Fibroblast of the aortic adventitia (primary cell): ENCODE data around the gene SHLD3. TPM values are rescaled to one million over a fixed set of nuclear protein-coding genes. Genes with fewer than 3 reads are reported as not detected.
"Not testable (repeated sequence)": the region's sequence is repeated elsewhere in the genome, so short reads cannot be mapped to it uniquely, and the experiment has no call there.

Experiments
- DNase-seq: peaks from one replicate; pipeline ENCODE4 v3.0.0-alpha.2; 2010; ENCODE audit warnings: low read depth
- H3K4me3 ChIP-seq: 2 replicates; pipeline ENCODE4 v1.5.1; 2011; ENCODE audit warnings: low read depth, mild to moderate bottlenecking, control low read depth, low read length, moderate library complexity
- small RNA-seq: library from RNA; depleted of rRNA; stranded (forward); fragments of <200 nt; gene quantifications from one replicate; pipeline ENCODE3, GENCODE V24; 2012
- total RNA-seq: library from RNA; depleted of rRNA; stranded (reverse); fragments of >200 nt; gene quantifications from 2 replicates; pipeline ENCODE4 v1.2.3, GENCODE V29; 2012; ENCODE audit warnings: low replicate concordance
- TF ChIP-seq, protein P1 (sequence below): IDR thresholded peaks from 2 replicates; pipeline ENCODE4 v1.5.1; 2011; ENCODE audit warnings: mild to moderate bottlenecking, low read length, control low read depth, inconsistent platforms; ENCODE audit not compliant: insufficient read depth

The SHLD3 gene
- total RNA-seq, 1 donor: 5.3 TPM

- H3K4me3 ChIP-seq: no peak overlapping the region
- DNase-seq: no peak
- TF ChIP-seq, protein P1, sequence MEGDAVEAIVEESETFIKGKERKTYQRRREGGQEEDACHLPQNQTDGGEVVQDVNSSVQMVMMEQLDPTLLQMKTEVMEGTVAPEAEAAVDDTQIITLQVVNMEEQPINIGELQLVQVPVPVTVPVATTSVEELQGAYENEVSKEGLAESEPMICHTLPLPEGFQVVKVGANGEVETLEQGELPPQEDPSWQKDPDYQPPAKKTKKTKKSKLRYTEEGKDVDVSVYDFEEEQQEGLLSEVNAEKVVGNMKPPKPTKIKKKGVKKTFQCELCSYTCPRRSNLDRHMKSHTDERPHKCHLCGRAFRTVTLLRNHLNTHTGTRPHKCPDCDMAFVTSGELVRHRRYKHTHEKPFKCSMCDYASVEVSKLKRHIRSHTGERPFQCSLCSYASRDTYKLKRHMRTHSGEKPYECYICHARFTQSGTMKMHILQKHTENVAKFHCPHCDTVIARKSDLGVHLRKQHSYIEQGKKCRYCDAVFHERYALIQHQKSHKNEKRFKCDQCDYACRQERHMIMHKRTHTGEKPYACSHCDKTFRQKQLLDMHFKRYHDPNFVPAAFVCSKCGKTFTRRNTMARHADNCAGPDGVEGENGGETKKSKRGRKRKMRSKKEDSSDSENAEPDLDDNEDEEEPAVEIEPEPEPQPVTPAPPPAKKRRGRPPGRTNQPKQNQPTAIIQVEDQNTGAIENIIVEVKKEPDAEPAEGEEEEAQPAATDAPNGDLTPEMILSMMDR: no peak
Observed at GRCh38 chr5:65651144-65651543, 26.3 kb downstream of the SHLD3 start.

DNA sequence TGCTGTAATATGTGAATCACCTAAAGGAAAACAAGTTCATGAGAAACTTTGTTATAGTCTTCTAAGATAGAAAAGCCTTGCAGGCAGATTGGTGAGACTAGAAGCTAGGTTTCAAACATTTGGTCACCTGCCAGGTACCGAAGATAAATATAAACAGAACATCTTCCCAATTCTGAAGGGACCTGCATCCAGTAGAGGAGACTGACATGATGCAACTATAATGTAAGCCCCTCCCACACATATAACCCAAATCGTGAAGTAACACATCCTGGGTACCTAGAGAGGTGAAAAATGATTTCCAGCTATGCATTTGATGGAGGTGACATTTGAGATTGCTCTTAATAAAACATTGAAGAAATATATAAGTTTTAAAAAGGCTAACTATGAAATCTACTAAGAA is 29.9 kb downstream of the SHLD3 start:
- TF ChIP-seq, protein P1: no peak
- no peak for DNase-seq
- no peak overlapping the region for H3K4me3 ChIP-seq

DNA sequence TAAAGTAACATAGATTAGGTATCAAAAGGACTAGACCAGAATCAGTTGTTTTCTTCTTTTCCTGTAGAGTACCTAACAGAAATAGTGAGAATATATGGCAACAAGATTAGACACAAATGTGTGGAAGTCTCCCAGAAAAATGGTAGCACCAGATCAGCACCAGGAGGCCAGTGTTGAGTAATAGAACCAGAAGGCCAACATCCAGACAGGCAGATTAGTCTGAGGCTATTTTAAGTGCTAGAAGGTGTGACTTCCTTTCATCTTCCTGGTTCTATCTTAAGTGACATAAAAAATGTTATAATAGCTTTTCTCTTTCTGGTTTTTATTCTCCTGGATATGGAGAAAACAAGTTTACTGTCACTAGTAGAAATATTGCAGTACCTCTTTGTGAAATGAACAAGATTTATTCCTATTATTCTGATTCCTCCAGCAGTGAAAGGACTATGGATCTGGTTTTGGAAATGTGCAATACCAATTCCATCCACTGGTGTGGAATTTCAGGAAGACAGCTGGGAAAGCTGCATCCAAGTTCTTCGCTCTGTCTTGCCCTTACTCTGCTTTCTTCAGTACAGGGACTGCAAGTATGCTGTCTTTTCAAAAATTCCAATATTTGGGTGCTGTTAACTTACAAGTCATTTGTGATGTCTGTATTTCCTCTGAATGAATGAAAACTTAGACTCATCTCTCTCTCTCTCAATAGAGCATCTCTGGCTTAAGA is 39.1 kb downstream of the SHLD3 start:
- TF ChIP-seq, protein P1: peak; percentile 62
- peak; percentile 33 for DNase-seq
- no peak overlapping the region for H3K4me3 ChIP-seq

- TF ChIP-seq, protein P1: no peak
- no peak overlapping the region for H3K4me3 ChIP-seq
- DNase-seq: no peak
Observed at GRCh38 chr5:65668696-65669095, 43.9 kb downstream of the SHLD3 start.

DNA sequence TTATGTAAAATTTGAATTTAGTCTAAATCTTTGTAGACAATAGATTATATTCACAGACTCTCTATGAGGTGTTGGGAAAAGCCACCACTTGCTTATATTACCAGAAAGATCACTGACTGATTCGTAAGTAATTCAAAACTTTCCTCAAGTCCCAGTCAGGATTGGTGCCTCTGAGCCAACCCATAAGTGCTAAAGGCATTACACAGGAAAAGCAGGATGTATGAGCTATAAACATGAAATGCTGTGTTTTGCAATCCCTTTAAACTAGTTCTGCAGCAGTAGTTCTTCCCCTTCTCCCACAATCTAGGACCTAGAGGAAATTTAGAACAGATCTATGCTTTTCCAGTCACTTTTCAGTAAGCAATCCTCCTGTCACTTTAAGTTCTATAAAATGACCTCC is 48.0 kb downstream of the SHLD3 start:
- TF ChIP-seq, protein P1: no peak
- no peak overlapping the region for H3K4me3 ChIP-seq
- peak; percentile 49 for DNase-seq

- no peak overlapping the region for H3K4me3 ChIP-seq
- TF ChIP-seq, protein P1: no peak
- peak; percentile 62 for DNase-seq
Observed at GRCh38 chr5:65674749-65675148, 49.9 kb downstream of the SHLD3 start.

GRCh38 chr5:65676056-65676455 is 51.2 kb downstream of the SHLD3 start:
- DNase-seq, H3K4me3 ChIP-seq: not testable (repeated sequence)

Small RNA genes lying within 50 kb of the gene (small RNA-seq; reads per million reads assigned to genes)
- not detected for gene RNU6-540P

Other genes with a start within 250 kb of the SHLD3 start
- gene ADAMTS6, start 143.1 kb upstream of the SHLD3 start, total RNA-seq: 40.8 and 64.9 TPM in 2 replicates
- 1.4 and 49.6 TPM in 2 replicates for gene CENPK, start 61.9 kb upstream of the SHLD3 start, total RNA-seq
- 35.2 and 81.6 TPM in 2 replicates for gene PPWD1, start 61.7 kb upstream of the SHLD3 start, total RNA-seq
- gene TRIM23, start 694 bp upstream of the SHLD3 start, total RNA-seq: 16.6 and 21.8 TPM in 2 replicates
- gene TRAPPC13, start within 50 bp of the SHLD3 start, total RNA-seq: 28.0 and 29.5 TPM in 2 replicates
- 6.1 and 16.4 TPM in 2 replicates for gene SGTB, start 97.1 kb downstream of the SHLD3 start, total RNA-seq
- 26.9 and 30.2 TPM in 2 replicates for gene NLN, start 97.2 kb downstream of the SHLD3 start, total RNA-seq